ENCODE results near the gene IL18.

The IL18 gene

DNA sequence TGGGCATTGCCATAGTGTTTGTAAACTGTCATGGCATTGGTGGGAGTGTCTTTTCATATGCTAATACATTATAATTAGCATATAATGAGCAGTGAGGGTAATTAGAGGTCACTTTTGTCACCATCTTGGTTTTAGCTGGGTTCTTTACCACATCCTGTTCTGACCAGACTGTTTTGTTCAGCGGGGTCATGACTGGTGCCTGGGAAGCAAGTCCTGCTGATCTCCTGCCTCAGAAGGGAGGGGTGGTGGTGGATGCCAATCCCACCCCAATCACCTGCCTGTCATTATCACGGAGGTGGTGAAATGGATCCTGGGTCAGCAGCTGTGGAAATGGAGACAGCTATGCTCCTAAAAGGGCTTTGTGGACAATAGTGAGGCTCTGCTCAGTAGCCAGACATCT is 31.2 kb downstream of the IL18 start:
- TF ChIP-seq EGR1 (IDR thresholded peaks at IDR 0.05) (no peak), NFIC (IDR thresholded peaks at IDR 0.05) (no peak)

DNA sequence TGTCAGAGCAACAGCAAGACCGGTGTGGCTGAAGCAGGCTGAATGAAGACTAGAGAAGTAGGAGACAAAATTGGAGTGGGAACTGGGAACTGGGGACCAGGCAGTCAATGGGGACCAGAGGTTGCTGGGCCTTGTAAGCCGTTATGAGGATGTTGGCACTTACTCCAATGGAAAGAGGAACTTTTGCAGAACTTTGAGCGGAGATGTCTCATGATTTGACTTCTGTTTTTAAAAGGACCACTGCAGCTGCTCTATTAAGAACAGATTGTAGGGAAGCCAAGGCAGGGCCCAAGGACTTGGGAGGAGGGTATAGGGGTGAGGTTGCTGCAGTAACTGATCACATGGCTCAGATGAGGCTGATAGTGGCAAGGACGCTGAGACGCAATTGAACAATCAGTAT is 34.2 kb downstream of the IL18 start:
- no peak for TF ChIP-seq TEAD4 (IDR thresholded peaks at IDR 0.05)
- TF ChIP-seq RAD21 (IDR thresholded peaks at IDR 0.05; ENCODE audit: low read depth): no peak
- TF ChIP-seq ZBTB7A (IDR thresholded peaks at IDR 0.05; ENCODE audit: low read depth): no peak
- TF ChIP-seq USF1 (IDR thresholded peaks at IDR 0.05): no peak
- no peak for TF ChIP-seq TCF12 (IDR thresholded peaks at IDR 0.05; ENCODE audit: low read depth)
- no peak for TF ChIP-seq YY1 (IDR thresholded peaks at IDR 0.05; ENCODE audit: low read depth)
- no peak for TF ChIP-seq FOXM1 (IDR thresholded peaks at IDR 0.05; ENCODE audit: borderline replicate concordance, low read depth)
- TF ChIP-seq, protein P1, sequence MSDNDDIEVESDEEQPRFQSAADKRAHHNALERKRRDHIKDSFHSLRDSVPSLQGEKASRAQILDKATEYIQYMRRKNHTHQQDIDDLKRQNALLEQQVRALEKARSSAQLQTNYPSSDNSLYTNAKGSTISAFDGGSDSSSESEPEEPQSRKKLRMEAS (IDR thresholded peaks at IDR 0.05): no peak
- TF ChIP-seq TAF1 (IDR thresholded peaks at IDR 0.05; ENCODE audit: low read depth): no peak

- TF ChIP-seq NFIC (IDR thresholded peaks at IDR 0.05) (peak; percentile 8; the same call in 1 of the 2 replicates), TCF12 (IDR thresholded peaks at IDR 0.05; ENCODE audit: low read depth) (no peak)
These were observed 35.3 kb downstream of the IL18 start for GRCh38 chr11:112128483-112129121.

GRCh38 chr11:112127056-112127455 is 36.8 kb downstream of the IL18 start:
- no peak for TF ChIP-seq FOXM1 (IDR thresholded peaks at IDR 0.05; ENCODE audit: borderline replicate concordance, low read depth)
- no peak for TF ChIP-seq ZBTB7A (IDR thresholded peaks at IDR 0.05; ENCODE audit: low read depth)
- TF ChIP-seq CEBPB (IDR thresholded peaks at IDR 0.05): no peak
- no peak for TF ChIP-seq TCF12 (IDR thresholded peaks at IDR 0.05; ENCODE audit: low read depth)
- TF ChIP-seq EGR1 (IDR thresholded peaks at IDR 0.05): no peak
- TF ChIP-seq, protein P1 (IDR thresholded peaks at IDR 0.05): no peak
- TF ChIP-seq TAF1 (IDR thresholded peaks at IDR 0.05; ENCODE audit: low read depth): no peak
- TF ChIP-seq CREB1 (IDR thresholded peaks at IDR 0.05; ENCODE audit: low read depth): no peak
- no peak for TF ChIP-seq NFIC (IDR thresholded peaks at IDR 0.05)
- TF ChIP-seq USF1 (IDR thresholded peaks at IDR 0.05): no peak
- no peak for TF ChIP-seq EP300 (IDR thresholded peaks at IDR 0.05; ENCODE audit: borderline replicate concordance)
- TF ChIP-seq TEAD4 (IDR thresholded peaks at IDR 0.05): no peak
- TF ChIP-seq, protein P2, sequence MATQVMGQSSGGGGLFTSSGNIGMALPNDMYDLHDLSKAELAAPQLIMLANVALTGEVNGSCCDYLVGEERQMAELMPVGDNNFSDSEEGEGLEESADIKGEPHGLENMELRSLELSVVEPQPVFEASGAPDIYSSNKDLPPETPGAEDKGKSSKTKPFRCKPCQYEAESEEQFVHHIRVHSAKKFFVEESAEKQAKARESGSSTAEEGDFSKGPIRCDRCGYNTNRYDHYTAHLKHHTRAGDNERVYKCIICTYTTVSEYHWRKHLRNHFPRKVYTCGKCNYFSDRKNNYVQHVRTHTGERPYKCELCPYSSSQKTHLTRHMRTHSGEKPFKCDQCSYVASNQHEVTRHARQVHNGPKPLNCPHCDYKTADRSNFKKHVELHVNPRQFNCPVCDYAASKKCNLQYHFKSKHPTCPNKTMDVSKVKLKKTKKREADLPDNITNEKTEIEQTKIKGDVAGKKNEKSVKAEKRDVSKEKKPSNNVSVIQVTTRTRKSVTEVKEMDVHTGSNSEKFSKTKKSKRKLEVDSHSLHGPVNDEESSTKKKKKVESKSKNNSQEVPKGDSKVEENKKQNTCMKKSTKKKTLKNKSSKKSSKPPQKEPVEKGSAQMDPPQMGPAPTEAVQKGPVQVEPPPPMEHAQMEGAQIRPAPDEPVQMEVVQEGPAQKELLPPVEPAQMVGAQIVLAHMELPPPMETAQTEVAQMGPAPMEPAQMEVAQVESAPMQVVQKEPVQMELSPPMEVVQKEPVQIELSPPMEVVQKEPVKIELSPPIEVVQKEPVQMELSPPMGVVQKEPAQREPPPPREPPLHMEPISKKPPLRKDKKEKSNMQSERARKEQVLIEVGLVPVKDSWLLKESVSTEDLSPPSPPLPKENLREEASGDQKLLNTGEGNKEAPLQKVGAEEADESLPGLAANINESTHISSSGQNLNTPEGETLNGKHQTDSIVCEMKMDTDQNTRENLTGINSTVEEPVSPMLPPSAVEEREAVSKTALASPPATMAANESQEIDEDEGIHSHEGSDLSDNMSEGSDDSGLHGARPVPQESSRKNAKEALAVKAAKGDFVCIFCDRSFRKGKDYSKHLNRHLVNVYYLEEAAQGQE (IDR thresholded peaks at IDR 0.05; ENCODE audit: low read depth): no peak
- TF ChIP-seq RAD21 (IDR thresholded peaks at IDR 0.05; ENCODE audit: low read depth): no peak
- TF ChIP-seq YY1 (IDR thresholded peaks at IDR 0.05; ENCODE audit: low read depth): no peak

DNA sequence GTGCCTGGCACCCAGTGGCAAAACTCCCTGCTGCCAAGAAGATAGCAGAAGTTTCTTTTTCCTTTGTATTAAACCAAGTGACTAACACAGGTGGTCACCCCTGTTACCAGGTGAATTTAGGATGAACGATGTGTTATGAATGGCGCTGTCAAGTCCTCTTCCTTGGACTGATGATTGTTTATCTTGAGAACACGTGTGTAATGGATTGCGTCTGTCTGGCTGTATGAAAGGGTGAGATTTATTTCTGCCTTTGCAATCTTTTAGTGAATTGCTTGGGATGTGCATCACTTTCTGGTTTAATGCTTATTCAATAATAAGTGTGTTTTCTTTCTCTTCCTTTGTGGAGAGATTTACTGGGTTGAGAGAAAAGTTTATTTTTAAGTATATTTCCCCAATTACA is 40.8 kb downstream of the IL18 start:
- TF ChIP-seq EP300 (IDR thresholded peaks at IDR 0.05; ENCODE audit: borderline replicate concordance): no peak
- TF ChIP-seq CREB1 (IDR thresholded peaks at IDR 0.05; ENCODE audit: low read depth): no peak
- TF ChIP-seq NFIC (IDR thresholded peaks at IDR 0.05): no peak
- TF ChIP-seq TCF12 (IDR thresholded peaks at IDR 0.05; ENCODE audit: low read depth): no peak
- no peak for TF ChIP-seq CEBPB (IDR thresholded peaks at IDR 0.05)
- no peak for TF ChIP-seq TEAD4 (IDR thresholded peaks at IDR 0.05)
- TF ChIP-seq RAD21 (IDR thresholded peaks at IDR 0.05; ENCODE audit: low read depth): no peak
- TF ChIP-seq, protein P2 (IDR thresholded peaks at IDR 0.05; ENCODE audit: low read depth): no peak
- TF ChIP-seq, protein P1 (IDR thresholded peaks at IDR 0.05): no peak
- no peak for TF ChIP-seq USF1 (IDR thresholded peaks at IDR 0.05)
- no peak for TF ChIP-seq FOXM1 (IDR thresholded peaks at IDR 0.05; ENCODE audit: borderline replicate concordance, low read depth)
- TF ChIP-seq EGR1 (IDR thresholded peaks at IDR 0.05): no peak
- no peak for TF ChIP-seq YY1 (IDR thresholded peaks at IDR 0.05; ENCODE audit: low read depth)
- no peak for TF ChIP-seq ZBTB7A (IDR thresholded peaks at IDR 0.05; ENCODE audit: low read depth)
- TF ChIP-seq TAF1 (IDR thresholded peaks at IDR 0.05; ENCODE audit: low read depth): no peak
